ENCODE results near the gene GPC6. TPM values are rescaled to one million over a fixed set of nuclear protein-coding genes. Genes with fewer than 3 reads are reported as not detected.

GPC6 gene
- total RNA-seq, 2 experiments from 2014 or later = not detected

GRCh38 chr13:93270769-93271742 is 44.4 kb downstream of the GPC6 start:
- Histone ChIP-seq H3K4me3 (ENCODE audit: low read depth, low read length, poor library complexity, severe bottlenecking) (no peak overlapping the region), H3K9me3 (ENCODE audit: low read length) (no peaks in the 10 kb centered on the region), H3K4me2 (ENCODE audit: low read length) (no peak overlapping the region), H3K36me3 (ENCODE audit: insufficient read depth, low read length) (no peaks in the 10 kb centered on the region), H3K27ac (ENCODE audit: low read depth, low read length, poor library complexity, severe bottlenecking) (no peak overlapping the region), H3K4me1 (ENCODE audit: insufficient read depth, low read length, poor library complexity, severe bottlenecking) (no peaks in the 10 kb centered on the region), H3K79me2 (ENCODE audit: insufficient read depth, low read depth, low read length) (no peaks in the 10 kb centered on the region), H3K9me2 (ENCODE audit: insufficient read depth, low read length) (no peaks in the 10 kb centered on the region), H2AFZ (ENCODE audit: low read length) (no peak overlapping the region), H4K20me1 (ENCODE audit: insufficient read depth, low read length) (no peaks in the 10 kb centered on the region)
- intact Hi-C loops (cut with micrococcal nuclease; ENCODE audit: unreplicated experiment) = no loop called here
- POLR2A ChIA-PET = interaction anchor here (0.6 to 0.9 kb wide), 2 partner anchors 17 to 19 kb away, joined by 3 read pairs; no protein-coding TSS in a partner anchor
- no TSS peak for BruUV-seq (replicated peaks)
- TF ChIP-seq CTCF (conservative IDR thresholded peaks at IDR 0.05; ENCODE audit: low read length) = no peak
- TF ChIP-seq EZH2phosphoT487 (IDR thresholded peaks at IDR 0.05; ENCODE audit: borderline replicate concordance, low read depth, low read length) = no peak
- DNase-seq (ENCODE audit: low spot score) = no peak
- CTCF ChIA-PET (ENCODE audit: unreplicated experiment) = no interaction called here

- H3K9me2 ChIP-seq (ENCODE audit: insufficient read depth, low read length) = no peaks in the 10 kb centered on the region
- ChIA-PET CTCF (ENCODE audit: unreplicated experiment) (no interaction called here), POLR2A (interaction anchor here (1.3 kb wide), 1 partner anchor 36 kb away, joined by 3 read pairs; no protein-coding TSS in a partner anchor)
- H3K9me3 ChIP-seq (ENCODE audit: low read length) = no peaks in the 10 kb centered on the region
- no peaks in the 10 kb centered on the region for H4K20me1 ChIP-seq (ENCODE audit: insufficient read depth, low read length)
- no peak for DNase-seq (ENCODE audit: low spot score)
- no peak overlapping the region for H3K4me2 ChIP-seq (ENCODE audit: low read length)
- no peaks in the 10 kb centered on the region for H3K36me3 ChIP-seq (ENCODE audit: insufficient read depth, low read length)
- no peak overlapping the region for H3K4me3 ChIP-seq (ENCODE audit: low read depth, low read length, poor library complexity, severe bottlenecking)
- H3K4me1 ChIP-seq (ENCODE audit: insufficient read depth, low read length, poor library complexity, severe bottlenecking) = no peaks in the 10 kb centered on the region
- no peak overlapping the region for H2AFZ ChIP-seq (ENCODE audit: low read length)
- TF ChIP-seq EZH2phosphoT487 (IDR thresholded peaks at IDR 0.05; ENCODE audit: borderline replicate concordance, low read depth, low read length) = no peak
- TF ChIP-seq CTCF (conservative IDR thresholded peaks at IDR 0.05; ENCODE audit: low read length) = no peak
- no peaks in the 10 kb centered on the region for H3K79me2 ChIP-seq (ENCODE audit: insufficient read depth, low read depth, low read length)
- intact Hi-C loops (cut with micrococcal nuclease; ENCODE audit: unreplicated experiment) = no loop called here
- BruUV-seq (replicated peaks) = no TSS peak
- no peak overlapping the region for H3K27ac ChIP-seq (ENCODE audit: low read depth, low read length, poor library complexity, severe bottlenecking)
Measured at GRCh38 chr13:93279982-93280381, 53.4 kb downstream of the GPC6 start.

GRCh38 chr13:93280688-93281087 is 54.1 kb downstream of the GPC6 start:
- POLR2A ChIA-PET = no interaction called here
- H3K27ac ChIP-seq (ENCODE audit: low read depth, low read length, poor library complexity, severe bottlenecking) = no peak overlapping the region
- no peaks in the 10 kb centered on the region for H3K9me2 ChIP-seq (ENCODE audit: insufficient read depth, low read length)
- intact Hi-C loops (cut with micrococcal nuclease; ENCODE audit: unreplicated experiment) = no loop called here
- no peaks in the 10 kb centered on the region for H3K4me1 ChIP-seq (ENCODE audit: insufficient read depth, low read length, poor library complexity, severe bottlenecking)
- no peaks in the 10 kb centered on the region for H3K36me3 ChIP-seq (ENCODE audit: insufficient read depth, low read length)
- no peaks in the 10 kb centered on the region for H3K79me2 ChIP-seq (ENCODE audit: insufficient read depth, low read depth, low read length)
- no peak for DNase-seq (ENCODE audit: low spot score)
- no peak overlapping the region for H2AFZ ChIP-seq (ENCODE audit: low read length)
- no TSS peak for BruUV-seq (replicated peaks)
- CTCF ChIA-PET (ENCODE audit: unreplicated experiment) = no interaction called here
- H3K4me3 ChIP-seq (ENCODE audit: low read depth, low read length, poor library complexity, severe bottlenecking) = no peak overlapping the region
- no peak overlapping the region for H3K4me2 ChIP-seq (ENCODE audit: low read length)
- no peak for TF ChIP-seq EZH2phosphoT487 (IDR thresholded peaks at IDR 0.05; ENCODE audit: borderline replicate concordance, low read depth, low read length)
- TF ChIP-seq CTCF (conservative IDR thresholded peaks at IDR 0.05; ENCODE audit: low read length) = no peak
- no peaks in the 10 kb centered on the region for H3K9me3 ChIP-seq (ENCODE audit: low read length)
- no peaks in the 10 kb centered on the region for H4K20me1 ChIP-seq (ENCODE audit: insufficient read depth, low read length)

Measured in OCI-LY7 (cell line).